Upper lobe of right lung (tissue), 1 donor: ENCODE data around the gene STAG1. TPM values are rescaled to one million over a fixed set of nuclear protein-coding genes. Genes with fewer than 3 reads are reported as not detected.
A peak's percentile ranks its signal among the peaks of the same experiment; 100 is the strongest.

ENCODE experiments used
- ATAC-seq: fragments of 200-7000 bp; cut with Tn5 transposase; one replicate; pipeline ENCODE4 v1.9.1; 2020; ENCODE audit warnings: mild to moderate bottlenecking, moderate library complexity
- DNase-seq: peaks from one replicate; pipeline ENCODE4 v3.0.0-alpha.2; 2020
- H3K27ac ChIP-seq: fragments of 200-600 bp; one replicate; pipeline ENCODE4 v1.8.0; 2022
- H3K27me3 ChIP-seq: fragments of 200-600 bp; one replicate; pipeline ENCODE4 v1.8.0; 2022; ENCODE audit warnings: mild to moderate bottlenecking
- H3K36me3 ChIP-seq: fragments of 200-600 bp; one replicate; pipeline ENCODE4 v1.8.0; 2022
- H3K4me1 ChIP-seq: fragments of 200-600 bp; one replicate; pipeline ENCODE4 v1.8.0; 2022
- H3K4me3 ChIP-seq: fragments of 200-600 bp; one replicate; pipeline ENCODE4 v1.8.0; 2022; ENCODE audit warnings: mild to moderate bottlenecking
- H3K9me3 ChIP-seq: fragments of 200-600 bp; one replicate; pipeline ENCODE4 v1.8.0; 2022
- CTCF ChIP-seq: fragments of 200-600 bp; IDR thresholded peaks from one replicate; pipeline ENCODE4 v1.8.0; 2022; ENCODE audit warnings: antibody characterized with exemption
- intact Hi-C: fragments of 100-400 bp; cut with DNase I; formaldehyde crosslinking; loops from one replicate; pipeline ENCODE4 v1.11.0; 2022
- total RNA-seq: library from RNA; stranded (reverse); fragmentation: NEBNext Ultra II Directional; extraction: Animal tissue kit (Norgen Biotek cat#: 25700); gene quantifications from one replicate; pipeline ENCODE4 v1.2.1, GENCODE V29; 2021
- donor health status: DM: no; HTN: yes; CAD: no; lungs with severe emphysema.

STAG1 gene
- total RNA-seq, 1 donor from 2014 or later: 40.8 TPM

GRCh38 chr3:136664771-136665170 lies 87.4 kb downstream of the STAG1 start:
- Histone ChIP-seq H3K36me3 (no peaks in the 10 kb centered on the region), H3K9me3 (no peaks in the 10 kb centered on the region), H3K4me1 (peaks cover 8% of the 10 kb centered on the region), H3K27me3 (no peaks in the 10 kb centered on the region), H3K27ac (no peak overlapping the region), H3K4me3 (no peak overlapping the region)
- DNase-seq (no peak), ATAC-seq (no peak)
- no peak for TF ChIP-seq CTCF
- intact Hi-C loops: no loop called here

- no peak for ATAC-seq
- Histone ChIP-seq H3K27ac (no peak overlapping the region), H3K4me3 (no peak overlapping the region), H3K9me3 (no peaks in the 10 kb centered on the region), H3K27me3 (no peaks in the 10 kb centered on the region), H3K4me1 (peaks cover 17% of the 10 kb centered on the region), H3K36me3 (no peaks in the 10 kb centered on the region)
- TF ChIP-seq CTCF: no peak
- DNase-seq: no peak
- intact Hi-C loops: no loop called here
Observed at GRCh38 chr3:136661282-136661681, 90.9 kb downstream of the STAG1 start.

GRCh38 chr3:136658946-136659682 lies 93.1 kb downstream of the STAG1 start:
- Histone ChIP-seq H3K4me3 (peak overlapping the region; percentile 4), H3K4me1 (peaks cover 17% of the 10 kb centered on the region), H3K27ac (no peak overlapping the region), H3K36me3 (no peaks in the 10 kb centered on the region), H3K9me3 (peaks cover 8% of the 10 kb centered on the region), H3K27me3 (no peaks in the 10 kb centered on the region)
- ATAC-seq: peak; percentile 78
- no peak for TF ChIP-seq CTCF
- no peak for DNase-seq
- intact Hi-C loops: no loop called here

DNA sequence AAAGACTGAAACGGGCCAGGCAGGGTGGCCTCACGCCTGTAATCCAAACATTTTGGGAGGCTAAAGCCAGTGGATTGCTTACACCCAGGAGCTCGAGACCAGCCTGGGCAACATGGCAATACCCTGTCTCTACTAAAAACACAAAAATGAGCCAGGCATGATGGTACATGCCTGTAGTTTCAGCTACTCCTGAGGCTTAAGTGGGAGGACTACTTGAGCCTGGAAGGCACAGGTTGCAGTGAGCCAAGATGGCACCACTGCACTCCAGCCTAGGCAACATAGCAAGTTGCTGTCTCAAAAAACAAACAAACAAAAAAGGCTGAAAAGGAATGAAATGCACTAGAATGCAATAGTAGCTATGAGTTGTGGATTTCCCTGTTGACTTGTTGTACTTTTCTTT lies 94.7 kb downstream of the STAG1 start:
- TF ChIP-seq CTCF: no peak
- no peak overlapping the region for H3K27ac ChIP-seq

DNA sequence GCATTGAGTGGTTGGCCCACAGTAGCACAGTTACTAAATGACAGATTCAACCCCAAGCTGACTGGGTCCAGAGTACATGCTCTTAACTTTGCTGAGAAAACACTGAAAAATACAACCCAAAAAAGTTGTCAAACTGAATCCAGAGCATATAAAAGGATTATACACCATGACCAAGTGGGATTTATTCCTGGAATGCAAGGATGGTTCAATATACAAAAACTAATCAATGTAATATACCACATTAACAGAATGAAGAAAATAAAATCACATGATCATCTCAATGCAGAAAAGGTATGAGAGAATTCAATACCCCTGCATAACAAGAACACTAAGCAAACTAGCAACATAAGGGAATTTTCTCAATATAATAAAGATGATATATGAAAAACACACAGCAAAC lies 98.5 kb downstream of the STAG1 start:
- Histone ChIP-seq H3K36me3 (no peaks in the 10 kb centered on the region), H3K27ac (no peak overlapping the region), H3K27me3 (no peaks in the 10 kb centered on the region), H3K4me3 (no peak overlapping the region), H3K9me3 (peaks cover 15% of the 10 kb centered on the region), H3K4me1 (peaks cover under 1% of the 10 kb centered on the region)
- no peak for TF ChIP-seq CTCF
- DNase-seq: no peak
- ATAC-seq: no peak
- intact Hi-C loops: no loop called here

More for the DNA sequence above, 94.7 kb downstream of the STAG1 start:
- Histone ChIP-seq H3K36me3 (no peaks in the 10 kb centered on the region), H3K9me3 (peaks cover 15% of the 10 kb centered on the region), H3K4me1 (peaks cover 10% of the 10 kb centered on the region), H3K27me3 (no peaks in the 10 kb centered on the region), H3K4me3 (no peak overlapping the region)
- DNase-seq (no peak), ATAC-seq (no peak)
- intact Hi-C loops: no loop called here

DNA sequence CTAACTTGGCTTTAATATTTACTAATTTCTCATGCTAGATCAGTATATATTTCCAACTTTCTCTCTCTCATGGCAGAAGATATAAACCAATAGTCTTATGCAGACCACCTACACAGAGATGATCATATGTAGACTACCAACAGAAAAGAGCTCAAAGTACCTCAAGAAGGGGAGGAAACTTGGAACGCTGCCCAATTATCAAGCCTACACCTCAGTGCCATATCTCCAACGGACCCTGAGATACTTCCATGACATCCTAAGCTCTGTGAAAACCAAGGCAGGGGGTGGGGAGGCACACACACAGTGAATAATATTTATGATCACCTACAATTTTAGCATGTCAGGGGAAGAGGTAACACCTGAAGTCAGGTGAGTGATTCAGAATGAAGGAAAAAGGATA lies 100.6 kb downstream of the STAG1 start:
- no peak for TF ChIP-seq CTCF
- no peak for DNase-seq
- intact Hi-C loops: no loop called here
- no peaks in the 10 kb centered on the region for H3K4me1 ChIP-seq
- H3K27ac ChIP-seq: no peak overlapping the region
- peaks cover 15% of the 10 kb centered on the region for H3K9me3 ChIP-seq
- H3K27me3 ChIP-seq: no peaks in the 10 kb centered on the region
- H3K36me3 ChIP-seq: no peaks in the 10 kb centered on the region
- H3K4me3 ChIP-seq: no peak overlapping the region
- ATAC-seq: no peak
